HCEC 1CT (cell line): ENCODE data around the gene KRTAP4-4.
"Not testable (repeated sequence)": the region's sequence is repeated elsewhere in the genome, so short reads cannot be mapped to it uniquely, and the experiment has no call there.

Experiments used
- DNase-seq: peaks from one replicate; pipeline ENCODE4 v3.0.0-alpha.2; 2017

KRTAP4-4 gene

DNA sequence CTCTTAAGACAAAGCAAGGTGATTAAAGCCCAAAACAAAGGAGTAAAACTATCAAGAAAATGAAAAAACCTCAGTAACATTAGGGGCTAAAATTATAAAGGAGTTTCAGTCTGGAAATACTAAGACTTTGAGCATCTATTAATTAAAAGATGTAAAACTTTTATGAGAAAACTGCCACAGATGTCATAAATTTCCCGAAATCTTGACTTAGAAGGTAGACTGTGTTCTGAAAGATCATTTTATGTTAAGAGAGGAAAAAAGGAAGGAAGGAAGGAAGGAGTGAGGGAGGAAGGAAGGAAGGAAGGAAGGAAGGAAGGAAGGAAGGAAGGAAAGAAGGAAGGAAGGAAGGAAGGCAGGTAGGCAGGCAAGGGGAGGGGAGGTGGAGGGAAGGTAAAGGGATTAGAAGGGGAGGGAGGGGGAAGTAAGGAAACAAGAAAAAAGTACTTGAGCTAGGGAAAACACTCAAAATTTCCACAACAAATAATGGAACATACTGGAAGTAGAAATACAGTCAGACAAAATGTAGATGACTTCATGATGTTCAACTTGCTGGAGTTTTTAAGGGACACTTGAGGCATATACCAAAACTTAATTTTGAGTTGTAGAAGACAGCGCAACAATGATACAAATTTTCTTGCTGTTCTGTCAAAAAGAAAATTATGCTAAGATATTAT is 12.9 kb downstream of the KRTAP4-4 start:
- no peak for DNase-seq

DNA sequence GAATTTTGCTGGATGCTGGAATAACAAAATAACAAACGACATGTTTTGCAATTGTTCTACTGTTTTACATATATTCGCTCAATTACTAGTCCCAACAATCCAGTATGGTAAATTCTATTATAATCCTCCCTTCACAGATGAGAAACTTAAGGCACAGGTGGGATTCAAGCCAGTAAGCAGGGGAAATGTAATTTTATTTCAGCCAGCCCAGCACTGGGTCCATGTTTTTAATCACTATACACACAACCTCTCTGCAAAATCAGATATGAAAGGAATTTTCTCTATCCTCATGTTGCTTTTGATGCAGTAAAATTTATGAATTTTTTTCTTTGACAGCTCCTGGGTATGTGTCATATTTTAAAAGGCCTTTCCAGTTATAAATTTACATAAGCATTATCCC is 15.3 kb downstream of the KRTAP4-4 start:
- DNase-seq = no peak

DNA sequence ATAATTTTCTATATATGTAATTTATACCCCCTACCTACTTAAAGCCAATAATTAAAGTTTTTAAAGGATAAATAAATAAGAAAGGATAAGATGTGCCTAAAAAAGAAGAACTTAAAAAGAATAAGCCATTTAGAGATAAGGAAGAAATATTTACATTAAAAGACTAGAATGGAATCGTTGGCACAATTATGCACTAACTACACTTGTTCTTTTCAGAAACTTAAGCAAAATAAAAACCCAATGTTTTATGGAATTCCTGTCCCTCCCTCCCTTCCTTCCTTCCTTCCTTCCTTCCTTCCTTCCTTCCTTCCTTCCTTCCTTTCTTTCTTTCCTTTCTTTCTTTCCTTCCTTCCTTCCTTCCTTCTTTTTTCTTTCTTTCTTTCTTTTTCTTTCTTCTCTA is 15.7 kb downstream of the KRTAP4-4 start:
- no peak for DNase-seq

DNA sequence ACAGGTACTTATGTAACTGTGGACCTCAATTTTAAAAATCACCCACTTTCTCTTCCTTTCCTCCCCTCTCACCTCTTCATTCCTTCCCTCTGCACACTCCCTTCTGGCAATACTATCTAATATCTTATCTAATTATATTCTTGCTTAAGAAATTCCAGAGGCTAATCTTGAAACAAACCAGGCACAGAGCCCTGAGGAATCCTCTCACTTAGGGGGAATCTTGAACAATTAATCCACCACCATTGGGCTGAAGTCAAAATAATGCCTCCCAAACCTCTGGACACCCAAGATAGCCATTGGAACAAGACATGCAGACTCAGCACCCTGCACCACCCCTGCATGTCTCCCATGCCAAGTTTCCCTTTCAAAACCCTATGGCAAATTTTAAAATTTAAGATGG is 19.2 kb downstream of the KRTAP4-4 start:
- no peak for DNase-seq

DNA sequence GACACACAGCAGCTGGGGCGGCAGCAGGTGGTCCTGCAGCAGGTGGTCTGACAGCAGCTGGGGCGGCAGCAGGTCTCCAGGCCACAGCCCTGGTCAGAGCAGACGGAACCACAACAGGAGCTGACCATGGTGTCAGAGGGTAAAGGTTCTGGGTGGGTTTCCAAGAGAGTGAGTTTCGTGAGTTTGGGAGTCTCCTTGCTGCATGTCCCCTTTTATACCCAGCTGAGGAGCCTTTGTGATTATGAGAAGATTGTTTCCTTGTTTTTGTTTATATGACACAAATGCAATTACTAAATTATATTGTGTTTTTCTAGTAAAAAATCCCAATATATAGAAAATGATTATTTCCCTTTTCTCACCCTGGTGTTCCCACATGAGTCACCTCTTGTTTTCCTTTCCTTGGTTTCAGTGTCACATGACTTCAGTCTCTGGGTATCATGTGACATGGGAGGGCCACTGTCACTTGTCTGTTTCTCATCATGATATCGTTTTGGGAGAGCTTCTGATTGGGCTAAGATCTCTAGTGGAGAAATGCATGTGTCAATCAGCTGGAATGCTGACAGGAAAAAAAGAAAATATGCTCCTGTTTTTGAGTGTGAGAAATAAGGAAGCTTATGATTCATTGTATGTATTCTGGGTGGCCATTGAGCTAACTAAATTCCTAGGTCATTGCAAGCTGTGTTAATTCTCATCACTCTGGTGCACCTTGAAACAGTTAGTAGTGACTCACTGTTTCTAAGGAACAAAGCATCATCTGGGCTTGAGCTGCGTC is 20.0 kb downstream of the KRTAP4-4 start, which contains the start of gene KRTAP4-6:
KRTAP4-6 (minus strand) TSS at position 185 of the 772 bp plus-strand sequence; CDS start at position 128, 57 bp downstream.
- DNase-seq = peak; percentile 90

DNA sequence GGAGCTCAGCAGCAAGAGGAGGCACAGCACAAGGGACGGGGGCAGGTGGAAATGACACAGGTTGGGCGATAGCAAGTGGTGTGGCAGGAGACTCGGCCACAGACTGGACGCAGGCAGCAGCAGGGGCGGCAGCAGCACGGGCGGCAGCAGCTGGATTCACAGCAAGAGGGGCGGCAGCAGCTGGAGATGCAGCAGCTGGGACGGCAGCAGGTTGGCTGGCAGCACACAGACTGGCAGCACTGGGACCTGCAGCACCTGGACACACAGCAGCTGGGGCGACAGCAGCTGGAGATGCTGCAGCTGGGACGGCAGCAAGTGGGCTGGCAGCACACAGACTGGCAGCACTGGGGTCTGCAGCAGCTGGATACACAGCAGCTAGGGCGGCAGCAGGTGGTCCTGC is 20.7 kb downstream of the KRTAP4-4 start:
- DNase-seq = not testable (repeated sequence)

DNA sequence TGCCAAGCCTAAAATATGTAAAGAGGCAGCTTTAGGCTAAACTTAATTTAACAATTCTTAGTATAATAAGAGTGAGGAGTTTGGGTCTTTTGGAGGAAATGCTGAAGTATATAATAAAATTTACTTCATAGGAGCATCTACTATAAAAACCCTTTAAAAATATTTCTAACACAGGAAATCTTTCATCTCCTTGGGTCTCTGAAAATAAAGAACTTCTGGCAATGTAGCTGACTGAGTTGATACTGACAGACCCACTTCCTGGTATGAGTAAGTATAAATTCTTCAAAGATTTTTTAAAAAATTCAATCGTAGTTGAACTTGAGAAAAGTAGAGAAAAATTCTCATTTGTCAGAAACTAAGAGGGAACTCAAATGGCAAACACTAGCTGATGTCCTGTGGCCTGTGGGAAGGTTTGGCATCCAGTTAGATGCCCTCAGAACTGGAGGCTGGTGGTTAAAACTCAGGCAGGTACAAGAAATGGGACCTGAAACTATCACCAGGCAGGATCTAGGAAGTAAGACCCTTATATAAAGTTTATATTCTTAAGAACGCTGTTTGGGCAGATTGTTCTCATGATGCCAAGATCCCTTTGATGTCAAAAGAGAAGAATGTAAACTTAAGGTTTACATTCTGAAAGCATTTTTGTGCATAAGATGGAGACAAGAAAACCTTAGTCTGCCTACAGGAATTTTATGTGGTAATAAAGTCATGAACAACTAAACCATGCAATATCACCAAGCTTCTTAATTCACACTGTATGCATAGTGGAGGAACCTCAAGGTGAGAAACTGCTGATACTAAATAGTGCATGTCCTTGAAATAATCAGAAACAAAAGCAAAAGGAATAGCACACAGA is 26.4 kb downstream of the KRTAP4-4 start:
- DNase-seq = no peak

DNA sequence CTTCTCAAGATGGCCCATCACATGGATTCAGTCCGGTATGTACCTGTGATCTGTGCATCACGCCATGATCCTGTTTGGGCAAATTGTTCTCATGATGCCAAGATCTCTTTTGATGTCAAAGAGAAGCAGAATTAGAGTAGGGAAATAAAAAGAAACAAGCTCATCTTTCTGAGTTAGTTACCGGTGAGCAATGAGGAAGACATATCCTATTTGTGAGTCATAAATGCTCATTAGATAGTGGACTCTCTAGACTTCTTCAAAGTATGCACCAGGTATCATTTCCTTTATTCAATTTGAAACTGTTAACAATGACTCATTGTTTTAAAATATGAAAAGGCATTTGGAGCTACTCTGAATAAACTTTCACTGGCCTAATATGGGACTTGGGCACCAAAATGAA is 28.6 kb downstream of the KRTAP4-4 start:
- DNase-seq = peak; percentile 39

DNA sequence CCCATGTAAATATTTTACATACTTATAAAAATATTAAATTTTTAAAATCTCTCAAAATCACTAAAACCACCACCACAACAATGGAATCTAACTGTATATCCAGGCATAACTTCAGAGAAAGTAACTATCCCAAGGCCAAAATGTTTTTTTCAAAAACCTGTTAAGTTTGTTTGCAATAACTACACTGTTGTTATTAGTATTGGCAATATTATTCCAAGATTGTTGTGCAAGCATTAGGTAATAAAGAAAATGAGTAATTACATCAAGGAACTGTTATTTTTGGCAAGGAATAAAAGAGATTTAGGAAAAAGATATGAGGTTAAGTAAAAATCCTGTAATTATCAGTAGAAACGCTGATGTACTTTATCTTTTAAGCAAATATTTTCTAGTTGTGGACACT is 33.2 kb downstream of the KRTAP4-4 start:
- DNase-seq = no peak

DNA sequence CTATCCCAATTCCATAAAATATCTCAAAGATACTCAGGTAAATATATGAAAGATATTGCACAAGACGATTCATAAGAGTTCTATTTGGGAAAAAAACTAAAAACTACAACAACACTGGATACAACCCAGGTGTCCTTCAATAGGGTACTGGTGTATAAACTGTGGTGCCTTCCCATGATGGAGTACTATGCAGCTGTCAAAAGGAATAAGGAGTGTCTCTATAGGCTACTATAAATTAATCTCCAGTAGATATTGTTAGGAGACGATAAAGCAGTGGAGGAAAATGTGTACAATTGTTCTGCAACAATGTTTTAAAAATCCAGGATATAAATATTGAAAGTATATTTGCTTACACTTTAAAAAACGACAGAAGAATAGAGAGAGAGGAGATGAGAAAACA is 34.1 kb downstream of the KRTAP4-4 start:
- DNase-seq = no peak

DNA sequence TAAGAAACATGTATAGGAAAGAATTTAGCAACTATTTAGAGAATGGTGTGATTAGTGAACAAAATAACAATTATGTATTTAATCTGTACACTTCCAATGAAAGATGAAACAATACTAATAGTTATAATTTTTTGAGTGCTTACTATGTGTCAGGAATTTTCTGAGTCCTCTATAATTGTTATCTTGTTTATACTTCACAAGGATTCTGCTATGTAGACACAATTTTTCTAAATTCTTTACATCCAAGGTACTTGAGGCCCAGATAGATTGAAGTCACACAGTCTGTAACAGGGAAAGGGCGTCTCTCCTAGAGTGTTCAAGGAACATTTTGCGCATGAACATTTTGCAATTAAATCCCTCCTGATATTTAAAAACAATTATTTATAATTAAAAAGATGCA is 35.5 kb downstream of the KRTAP4-4 start:
- DNase-seq = no peak

DNA sequence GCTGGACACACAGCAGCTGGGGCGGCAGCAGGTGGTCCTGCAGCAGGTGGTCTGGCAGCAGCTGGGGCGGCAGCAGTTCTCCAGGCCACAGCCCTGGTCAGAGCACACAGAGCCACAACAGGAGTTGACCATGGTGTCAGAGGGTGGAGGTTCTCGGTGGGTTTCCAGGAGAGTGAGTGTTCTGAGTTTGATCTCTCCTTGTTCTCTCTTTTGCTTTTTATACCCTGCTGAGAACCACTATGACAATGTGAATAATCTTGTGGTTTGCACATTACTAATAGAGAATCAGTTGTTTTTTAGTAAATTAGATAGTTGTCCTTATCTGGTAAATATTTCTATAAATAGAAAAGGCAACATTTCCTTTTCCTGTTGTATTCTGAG is 36.6 kb downstream of the KRTAP4-4 start, which contains the start of gene KRTAP4-12:
KRTAP4-12 (minus strand) TSS at position 192 of the 381 bp plus-strand sequence; CDS start at position 132, 60 bp downstream.
- DNase-seq = not testable (repeated sequence)

DNA sequence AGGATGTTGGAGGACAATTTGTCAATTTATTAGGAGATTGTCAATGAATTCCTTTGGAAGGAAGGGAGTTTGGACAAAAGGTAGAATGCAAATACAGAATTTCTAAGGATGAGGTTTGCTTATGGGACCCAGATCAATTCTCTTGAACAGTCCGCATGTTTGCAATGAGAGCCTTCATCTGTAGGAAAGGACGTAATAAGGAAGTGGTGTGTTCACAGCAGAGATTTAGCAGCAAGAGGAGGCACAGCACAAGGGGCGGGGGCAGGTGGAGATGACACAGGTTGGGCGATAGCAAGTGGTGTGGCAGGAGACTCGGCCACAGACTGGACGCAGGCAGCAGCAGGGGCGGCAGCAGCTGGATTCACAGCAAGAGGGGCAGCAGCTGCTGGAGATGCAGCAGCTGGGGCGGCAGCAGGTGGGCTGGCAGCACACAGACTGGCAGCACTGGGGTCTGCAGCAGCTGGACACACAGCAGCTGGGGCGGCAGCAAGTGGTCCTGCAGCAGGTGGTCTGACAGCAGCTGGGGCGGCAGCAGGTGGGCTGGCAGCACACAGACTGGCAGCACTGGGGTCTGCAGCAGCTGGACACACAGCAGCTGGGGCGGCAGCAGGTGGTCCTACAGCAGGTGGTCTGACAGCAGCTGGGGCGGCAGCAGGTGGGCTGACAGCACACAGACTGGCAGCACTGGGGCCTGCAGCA is 37.1 kb downstream of the KRTAP4-4 start:
- not testable (repeated sequence) for DNase-seq

DNA sequence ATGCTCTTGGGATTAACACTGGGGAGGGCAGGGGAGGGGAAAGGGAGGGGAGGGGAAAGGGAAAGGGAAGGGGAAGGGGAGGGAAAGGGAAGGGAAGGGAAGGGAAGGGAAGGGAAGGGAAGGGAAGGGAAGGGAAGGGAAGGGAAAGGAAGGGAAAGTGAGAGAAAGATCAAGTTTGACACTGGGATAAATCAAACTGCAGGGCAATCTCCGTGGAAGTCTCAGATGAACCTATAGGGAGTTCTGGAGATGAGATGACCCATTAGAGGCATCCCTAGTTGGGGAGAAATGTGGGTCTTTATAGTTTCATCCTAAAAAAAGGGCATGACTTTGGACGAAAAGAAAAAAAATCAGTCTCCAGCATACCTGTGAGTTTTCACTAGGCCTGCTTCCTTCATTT is 38.8 kb downstream of the KRTAP4-4 start:
- DNase-seq = no peak

DNA sequence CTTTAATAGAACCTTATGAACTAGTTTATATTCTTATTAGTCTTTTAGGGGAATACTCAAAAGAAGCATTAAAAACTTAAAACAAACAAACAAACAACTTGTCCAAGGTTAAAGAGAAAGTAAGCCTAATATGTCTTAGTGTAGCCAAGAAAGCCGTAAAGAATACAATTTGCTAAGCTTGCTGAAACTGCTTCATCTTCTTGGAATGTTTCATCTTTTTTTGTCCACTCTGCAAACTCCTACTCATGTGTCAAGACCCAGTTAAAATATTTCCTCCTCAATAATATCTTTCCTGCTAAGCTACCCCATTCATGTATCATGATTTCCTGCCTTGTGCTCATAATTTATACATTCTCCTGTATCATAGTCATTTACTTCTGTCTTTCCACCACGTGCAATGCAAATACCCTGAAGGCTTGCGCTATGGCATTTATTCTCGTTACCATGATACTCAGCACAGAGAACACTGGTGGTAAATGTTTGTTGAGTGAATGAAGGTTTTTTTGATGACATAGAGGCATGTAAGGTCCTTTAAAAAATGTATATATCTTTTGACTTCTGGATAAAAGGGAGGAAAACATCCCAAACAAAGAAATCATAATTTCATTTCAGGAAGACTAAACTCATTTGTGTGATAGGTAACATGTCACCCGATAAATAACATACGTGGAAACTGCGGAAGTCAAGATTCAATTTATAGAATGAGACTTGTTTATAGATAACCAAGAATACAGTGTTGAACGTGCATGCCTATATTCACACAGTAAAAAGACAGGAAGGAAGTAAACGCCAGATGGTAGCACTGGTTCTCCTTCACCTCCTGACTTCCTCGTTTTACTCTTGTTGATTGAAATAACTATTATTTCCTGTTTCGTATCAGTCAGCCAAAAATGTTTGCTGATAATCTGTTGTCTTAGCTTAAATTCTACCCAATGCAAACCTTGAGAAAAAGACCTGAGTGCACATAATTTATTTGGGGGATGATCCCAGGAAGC is 40.6 kb downstream of the KRTAP4-4 start:
- peak; percentile 56 for DNase-seq

DNA sequence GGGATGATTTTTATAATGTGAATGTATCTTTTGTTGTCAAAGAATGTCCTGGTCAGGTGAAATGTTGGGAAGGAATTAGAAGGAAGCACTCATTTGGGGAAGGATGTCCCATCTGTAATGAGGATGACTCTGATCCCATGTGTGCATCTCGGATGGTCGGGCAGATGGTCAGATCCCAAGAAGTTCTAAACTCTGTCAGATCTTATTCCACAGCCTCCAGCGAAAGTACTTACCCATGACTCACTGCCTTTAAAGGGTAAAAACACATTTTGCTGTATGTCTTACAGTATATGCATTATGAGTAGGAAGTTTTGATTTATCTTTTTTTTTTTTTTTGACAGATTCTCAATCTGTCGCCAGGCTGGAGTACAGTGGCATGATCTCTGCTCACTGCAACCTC is 41.8 kb downstream of the KRTAP4-4 start:
- DNase-seq = peak; percentile 51

DNA sequence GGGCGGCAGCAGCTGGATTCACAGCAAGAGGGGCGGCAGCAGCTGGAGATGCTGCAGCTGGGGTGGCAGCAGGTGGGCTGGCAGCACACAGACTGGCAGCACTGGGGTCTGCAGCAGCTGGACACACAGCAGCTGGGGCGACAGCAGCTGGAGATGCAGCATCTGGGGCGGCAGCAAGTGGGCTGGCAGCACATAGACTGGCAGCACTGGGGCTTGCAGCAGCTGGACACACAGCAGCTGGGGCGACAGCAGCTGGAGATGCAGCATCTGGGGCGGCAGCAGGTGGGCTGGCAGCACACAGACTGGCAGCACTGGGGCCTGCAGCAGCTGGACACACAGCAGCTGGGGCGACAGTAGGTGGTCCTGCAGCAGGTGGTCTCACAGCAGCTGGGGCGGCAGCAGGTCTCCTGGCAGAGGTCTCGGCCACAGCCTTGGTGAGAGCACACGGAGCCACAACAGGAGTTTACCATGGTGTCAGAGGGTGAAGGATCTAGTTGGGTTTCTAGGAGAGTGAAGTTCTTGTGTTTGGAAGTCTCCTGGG is 42.6 kb downstream of the KRTAP4-4 start, which contains the start of gene KRTAP4-11:
KRTAP4-11 (minus strand) TSS at position 528 of the 541 bp plus-strand sequence; CDS start at position 470, 58 bp downstream.
- not testable (repeated sequence) for DNase-seq

DNA sequence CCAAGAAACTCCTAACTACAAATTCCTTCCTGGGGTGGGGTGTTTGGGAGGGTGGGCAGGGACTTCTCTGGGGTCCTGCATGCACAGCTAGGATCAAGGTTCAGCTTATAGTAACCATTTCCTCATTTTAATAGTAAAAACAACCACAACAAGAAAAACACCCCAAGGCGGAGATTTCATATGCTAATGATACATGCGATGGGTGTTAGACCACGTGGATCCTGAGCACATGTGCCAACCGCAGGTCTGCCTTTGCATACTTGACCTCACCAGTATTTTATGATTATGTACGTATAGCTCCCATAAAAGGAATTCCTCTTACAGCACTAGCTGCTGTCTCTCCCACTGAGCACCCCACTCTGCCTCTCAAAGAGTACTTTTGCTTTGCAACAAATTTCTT is 44.3 kb downstream of the KRTAP4-4 start:
- DNase-seq = no peak

DNA sequence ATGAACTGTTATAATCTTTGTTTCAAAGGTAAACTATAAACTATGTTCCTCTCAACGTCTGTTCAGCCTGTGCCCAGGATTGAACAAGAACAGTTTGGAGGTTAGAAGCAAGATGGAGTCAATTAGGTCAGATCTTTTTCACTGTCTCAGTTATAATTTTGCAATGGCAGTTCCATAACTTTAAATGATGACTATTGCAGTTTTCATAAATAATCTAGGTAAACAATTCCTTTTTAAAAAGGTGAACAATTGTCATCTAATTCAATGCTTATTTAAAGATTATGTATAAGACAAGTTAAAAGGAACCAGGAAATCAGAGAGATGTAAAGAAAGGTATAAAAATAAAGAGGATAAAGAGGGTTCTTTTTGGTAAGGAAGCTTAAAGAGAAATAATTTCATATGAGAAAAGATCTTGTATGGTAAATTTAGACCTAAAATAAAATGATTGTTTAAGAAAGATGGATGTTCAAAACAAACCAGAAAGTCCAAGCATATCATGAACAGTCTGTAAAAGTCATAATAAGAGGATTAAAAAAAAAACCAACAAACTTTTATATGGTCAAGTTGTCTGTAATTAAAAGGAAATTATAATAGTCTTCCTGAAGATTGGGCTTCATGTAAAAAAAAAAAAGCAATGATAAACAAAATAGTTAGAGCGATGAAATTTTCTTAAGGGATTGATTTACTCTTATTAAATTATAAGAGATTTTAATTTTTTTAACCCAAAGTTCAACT is 49.2 kb downstream of the KRTAP4-4 start:
- DNase-seq = no peak
